Measurements from ENCODE around the gene RCOR1.

The RCOR1 gene

GRCh38 chr14:102779574-102780315 is 187.3 kb downstream of the RCOR1 start:
- DNase-seq = no peak
